ENCODE data around the gene ITPRID2.
"Not testable (repeated sequence)": the region's sequence is repeated elsewhere in the genome, so short reads cannot be mapped to it uniquely, and the experiment has no call there.

The ITPRID2 gene

DNA sequence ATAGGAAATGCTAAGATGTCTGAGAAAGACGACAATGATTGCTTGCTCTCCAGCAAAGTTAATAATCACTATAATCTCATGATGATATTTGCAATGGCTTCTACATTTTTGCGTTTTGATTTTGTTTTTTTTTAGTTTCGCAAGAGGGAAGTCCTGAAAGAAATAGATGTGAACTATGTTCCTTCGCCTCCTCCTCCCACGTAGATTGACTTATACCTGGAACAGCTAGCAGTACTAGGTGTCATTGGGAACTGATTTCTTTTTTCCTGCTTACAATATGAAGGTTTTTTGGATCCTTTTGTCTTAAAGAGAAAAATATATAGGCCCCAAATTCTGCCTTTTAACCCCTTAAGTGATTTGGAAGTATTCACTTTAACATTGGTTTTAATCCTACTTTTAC lies 26.7 kb downstream of the ITPRID2 start:
- DNase-seq = no peak

- DNase-seq = no peak
Observed at GRCh38 chr2:181923121-181923520, 31.6 kb downstream of the ITPRID2 start.

- no peak for DNase-seq
Observed at GRCh38 chr2:181924336-181924735, 32.8 kb downstream of the ITPRID2 start.

- DNase-seq = no peak
Observed at GRCh38 chr2:181934694-181935093, 43.2 kb downstream of the ITPRID2 start.

GRCh38 chr2:181937473-181937872 lies 45.9 kb downstream of the ITPRID2 start:
- DNase-seq = no peak

GRCh38 chr2:181943411-181944124 lies 52.0 kb downstream of the ITPRID2 start:
- DNase-seq = no peak

DNA sequence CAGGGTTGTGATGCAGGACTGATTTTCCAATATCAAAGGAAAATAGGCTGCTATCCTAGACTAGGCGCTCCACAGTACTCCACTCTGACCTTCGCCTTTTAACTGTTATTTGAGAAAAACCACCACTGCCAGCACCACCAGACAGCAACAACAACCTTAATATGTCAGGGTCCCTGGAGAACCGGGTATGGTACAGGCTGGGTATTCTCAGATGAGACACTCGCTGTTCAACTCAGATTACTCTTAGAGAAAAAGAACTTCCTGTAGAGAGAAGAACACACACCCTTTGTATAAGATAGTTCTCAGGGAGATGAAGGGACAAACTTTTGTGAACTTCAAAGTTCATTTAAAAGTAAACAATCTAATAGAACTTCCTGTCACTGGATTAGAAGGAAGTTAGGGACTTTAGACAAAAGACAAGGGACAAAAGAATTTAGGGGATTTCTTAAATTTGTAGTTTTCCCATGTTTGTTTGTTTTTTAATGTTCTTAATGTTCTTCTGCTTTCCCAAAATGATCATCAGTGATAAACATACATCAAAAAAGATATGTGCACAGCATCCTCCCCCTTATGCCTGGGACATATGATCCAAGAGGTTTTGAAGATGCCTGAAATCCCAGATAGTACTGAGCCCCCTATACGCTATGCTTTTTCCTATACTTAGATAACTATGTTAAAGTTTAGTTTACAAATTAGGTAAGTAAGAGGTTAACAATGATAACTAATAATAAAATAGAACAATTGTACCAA lies 52.8 kb downstream of the ITPRID2 start:
- DNase-seq = no peak

DNA sequence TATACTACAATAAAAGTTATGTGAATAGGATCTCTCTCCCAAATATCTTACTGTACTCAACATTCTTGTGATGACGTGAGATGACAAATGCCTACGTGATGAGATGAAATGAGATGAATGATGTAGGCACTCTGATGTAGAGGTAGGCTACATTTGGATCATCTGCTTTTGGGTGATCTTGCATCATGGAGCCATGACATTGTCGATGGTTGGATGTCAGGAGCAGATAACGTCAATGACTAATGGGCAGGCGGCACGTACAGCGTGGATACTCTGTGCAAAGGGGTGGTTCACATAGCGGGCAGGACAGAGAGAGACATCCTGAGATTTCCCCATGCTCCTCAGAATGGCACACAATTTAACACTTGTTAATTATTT lies 53.4 kb downstream of the ITPRID2 start:
- no peak for DNase-seq

DNA sequence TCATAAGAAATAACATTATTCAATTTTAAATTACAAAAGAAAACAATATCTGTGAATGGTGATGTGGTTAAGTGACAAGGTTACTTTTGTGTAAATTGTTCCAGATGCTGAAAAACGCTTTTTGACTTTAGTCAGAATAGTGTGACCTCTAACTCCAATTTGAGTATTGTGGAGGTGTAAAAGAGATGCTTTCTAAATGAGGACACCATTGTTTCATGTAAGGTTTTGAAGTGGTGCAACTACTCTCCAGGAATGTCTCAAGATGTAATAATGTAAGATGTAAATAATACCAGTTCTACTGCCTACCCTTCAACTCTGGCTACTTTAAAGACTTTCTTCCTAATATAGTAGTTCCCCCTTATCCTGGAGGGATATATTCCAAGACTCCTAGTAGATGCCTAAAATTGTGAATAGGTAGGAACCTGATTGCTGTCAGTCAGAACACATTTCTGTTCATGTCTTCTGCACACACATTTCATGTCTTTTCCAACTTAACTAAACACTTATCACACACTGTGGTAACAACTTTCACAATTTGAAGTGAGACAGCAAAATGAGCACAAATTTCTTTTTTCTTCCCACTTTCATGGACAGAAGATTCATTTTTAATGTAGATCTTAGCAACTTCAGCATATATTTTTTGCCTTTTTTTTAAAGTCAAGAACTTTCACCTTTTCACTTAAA lies 55.1 kb downstream of the ITPRID2 start:
- no peak for DNase-seq

DNA sequence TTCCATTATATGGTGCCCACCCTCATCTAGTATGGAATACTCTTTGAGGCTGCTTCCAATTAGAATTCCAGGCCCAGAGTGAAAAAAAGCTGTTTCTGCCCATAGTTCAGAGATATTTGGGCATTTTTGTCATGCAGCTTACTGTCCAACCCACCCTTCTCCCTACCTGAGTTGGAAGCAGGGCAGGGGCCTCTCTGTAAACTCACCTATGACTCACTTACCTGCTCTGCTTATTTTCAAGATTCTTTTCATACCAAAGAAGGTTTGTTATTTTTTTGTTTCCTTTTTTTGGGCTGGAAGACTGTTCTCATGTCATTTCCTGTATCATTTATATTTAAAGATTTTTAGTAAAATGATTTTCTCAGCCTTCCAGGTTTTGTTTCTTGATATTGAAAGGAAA lies 55.7 kb downstream of the ITPRID2 start:
- no peak for DNase-seq

- DNase-seq = no peak
Observed at GRCh38 chr2:181948227-181948626, 56.7 kb downstream of the ITPRID2 start.

DNA sequence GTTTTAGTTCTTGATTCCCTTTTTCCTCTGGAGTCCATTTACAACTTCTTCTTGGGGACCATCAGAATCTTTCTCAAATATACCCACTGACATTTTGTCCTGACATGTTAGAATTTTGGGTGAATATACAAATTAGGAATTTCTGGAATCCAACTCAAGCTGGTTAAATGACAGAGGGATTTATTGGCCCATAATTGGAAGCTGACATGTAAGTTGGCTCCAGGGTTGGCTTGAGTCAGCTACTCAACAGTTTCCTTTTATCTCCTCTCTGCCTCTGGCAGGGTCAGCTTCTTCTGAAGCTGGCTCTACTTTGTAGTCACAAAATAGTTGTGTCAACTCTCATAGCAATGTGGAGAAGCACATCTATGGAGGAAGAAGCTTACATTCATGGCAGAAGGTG lies 57.5 kb downstream of the ITPRID2 start:
- no peak for DNase-seq

DNA sequence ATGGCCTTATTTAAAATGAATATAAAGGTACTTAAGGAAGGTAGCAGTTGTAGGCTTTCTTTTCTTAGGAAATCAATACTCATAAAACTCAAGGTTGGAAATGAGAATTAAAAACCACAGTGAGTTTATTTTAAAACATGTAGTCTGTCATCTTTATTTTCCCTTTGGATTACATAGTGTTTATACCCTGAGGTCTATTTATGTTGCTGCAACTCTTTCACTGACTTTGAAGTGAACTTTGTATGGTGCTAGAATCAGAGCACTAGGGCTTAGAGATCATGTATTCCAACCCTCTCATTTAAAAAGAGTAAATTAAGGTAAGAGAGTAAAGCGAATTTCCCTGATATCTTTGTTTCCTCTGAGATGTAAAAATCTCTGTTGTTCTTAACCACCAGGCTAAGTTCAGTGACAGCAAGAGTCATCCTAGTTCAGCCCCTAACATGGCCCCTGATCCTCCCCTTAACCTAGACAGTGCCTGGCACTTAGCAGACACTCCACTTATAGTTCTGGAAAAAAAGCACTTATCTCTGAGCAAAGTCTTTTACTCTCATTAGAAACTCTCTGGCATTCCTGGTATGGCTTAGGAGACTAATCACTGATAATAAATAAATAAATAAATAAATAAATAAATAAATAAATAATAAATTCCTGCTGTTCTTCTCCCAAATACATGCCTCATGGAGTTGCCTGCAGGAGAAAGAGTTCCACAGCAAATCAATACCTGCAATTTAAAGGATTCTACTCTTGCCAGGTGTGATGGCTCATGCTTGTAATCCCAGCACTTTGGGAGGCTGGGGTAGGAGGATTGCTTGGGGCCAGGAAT lies 61.1 kb downstream of the ITPRID2 start:
- no peak for DNase-seq

DNA sequence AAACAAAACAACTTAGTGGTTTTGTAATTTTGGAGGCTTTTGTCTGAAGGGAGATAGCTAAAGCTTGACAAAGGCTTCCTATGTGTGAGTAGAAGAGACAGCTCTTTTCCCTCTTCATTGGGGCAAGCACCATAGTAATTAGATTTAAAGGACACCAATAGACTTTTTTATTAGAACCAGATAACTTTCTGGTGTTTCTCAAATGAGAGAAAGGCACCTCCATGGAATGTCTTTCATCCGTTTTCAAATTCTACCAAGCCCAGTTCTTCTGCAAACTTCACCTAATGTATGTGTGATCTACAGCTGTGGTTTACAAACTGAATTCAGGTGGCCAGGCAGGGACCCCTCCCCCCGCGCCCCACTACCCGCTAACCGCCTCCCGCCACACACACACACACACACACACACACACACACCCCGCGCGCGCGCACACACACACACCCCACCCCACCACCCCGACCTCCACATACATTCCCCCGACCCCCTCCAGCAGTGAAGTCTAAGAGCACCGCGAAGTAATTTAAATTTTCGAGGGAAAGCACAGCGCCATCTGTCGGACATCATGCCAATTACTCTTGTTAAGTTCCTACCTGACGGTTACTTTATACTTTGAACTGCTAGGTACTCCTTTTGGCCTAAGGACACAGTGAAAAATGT lies 62.5 kb downstream of the ITPRID2 start:
- peak; percentile 68 for DNase-seq

GRCh38 chr2:181954538-181954883 lies 63.0 kb downstream of the ITPRID2 start:
- DNase-seq = no peak

GRCh38 chr2:181955010-181955409 lies 63.5 kb downstream of the ITPRID2 start:
- DNase-seq = no peak

DNA sequence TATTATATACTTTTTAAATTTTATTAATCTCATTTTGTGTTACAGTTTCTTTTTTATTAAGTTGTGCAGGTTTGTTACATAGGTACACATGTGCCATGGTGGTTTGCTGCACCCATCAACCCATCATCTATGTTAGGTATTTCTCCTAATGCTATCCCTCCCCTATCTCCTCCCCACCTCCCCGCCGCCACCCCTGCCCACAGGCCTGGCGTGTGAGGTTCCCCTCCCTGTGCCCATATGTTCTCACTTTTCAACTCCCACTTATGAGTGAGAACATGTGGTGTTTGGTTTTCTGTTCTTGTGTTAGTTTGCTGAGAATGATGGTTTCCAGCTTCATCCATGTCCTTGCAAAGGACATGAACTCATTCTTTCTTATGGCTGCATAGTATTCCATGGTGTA lies 64.3 kb downstream of the ITPRID2 start:
- not testable (repeated sequence) for DNase-seq

DNA sequence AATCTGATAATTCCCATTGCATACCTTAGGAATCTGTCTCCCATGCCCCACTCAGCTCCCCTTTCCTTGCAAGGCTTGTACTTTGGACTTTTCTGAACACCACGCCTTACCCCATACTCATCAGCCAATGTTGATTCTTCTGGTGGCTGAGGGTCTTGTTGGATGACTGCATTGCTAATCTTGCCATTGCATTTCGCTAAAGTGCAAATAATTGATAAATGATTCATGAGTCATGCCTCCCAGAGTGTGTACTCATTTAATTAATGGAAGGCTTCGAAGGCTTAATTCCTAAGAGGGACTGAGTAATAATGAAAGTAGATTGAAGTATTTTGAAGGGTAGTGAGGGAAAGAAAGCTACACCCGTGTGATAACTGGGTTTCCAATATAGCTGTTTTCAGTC lies 66.1 kb downstream of the ITPRID2 start:
- no peak for DNase-seq

GRCh38 chr2:181958726-181959125 lies 67.2 kb downstream of the ITPRID2 start:
- DNase-seq = no peak

- DNase-seq = no peak
Observed at GRCh38 chr2:181959508-181959907, 68.0 kb downstream of the ITPRID2 start.

DNA sequence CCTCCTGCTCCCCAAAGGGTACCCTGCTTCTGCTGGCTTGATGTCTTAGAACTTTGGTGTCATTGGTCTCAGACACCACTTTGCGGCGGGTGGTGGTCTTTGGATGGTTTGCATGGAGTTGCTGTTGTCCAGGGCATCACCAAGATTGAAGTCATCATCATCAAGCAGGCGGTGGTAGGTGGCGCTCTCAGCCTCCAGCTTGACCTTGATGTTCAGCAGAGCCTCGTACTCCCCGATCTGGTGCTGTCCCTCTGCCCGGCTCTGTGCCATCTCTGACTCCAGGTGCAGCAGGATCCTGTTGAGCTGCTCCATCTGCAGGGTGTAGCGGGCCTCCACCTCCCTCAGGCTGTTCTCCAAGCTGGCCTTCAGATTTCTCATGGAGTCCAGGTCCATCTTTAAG lies 69.6 kb downstream of the ITPRID2 start:
- DNase-seq = not testable (repeated sequence)

DNA sequence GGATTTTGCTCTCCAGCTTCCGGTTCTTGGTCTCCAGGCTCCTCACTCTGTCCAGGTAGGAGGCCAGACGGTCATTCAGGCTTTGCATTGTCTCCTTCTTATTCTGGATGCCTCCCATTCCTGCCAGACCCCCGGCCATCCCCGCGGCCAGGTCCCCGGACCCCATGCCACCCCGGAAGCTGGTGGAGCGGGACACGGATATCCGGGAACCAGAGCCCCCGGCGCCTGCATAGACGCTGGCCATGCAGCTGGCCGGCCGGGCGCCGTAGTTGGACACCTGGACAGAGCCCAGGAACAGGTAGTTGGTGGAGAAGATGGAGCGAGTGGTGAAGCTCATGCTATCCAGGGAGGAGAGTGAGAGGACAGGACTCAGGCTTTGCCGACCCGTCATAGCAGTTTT lies 70.6 kb downstream of the ITPRID2 start:
- DNase-seq = no peak

Measured in stimulated activated CD4-positive, alpha-beta T cell treated with anti-CD3 and anti-CD28 coated beads, Interleukin-4, amount 100 ng/mL, for 24 hours (primary cell).